ENCODE results near the gene ACRBP.

DNA sequence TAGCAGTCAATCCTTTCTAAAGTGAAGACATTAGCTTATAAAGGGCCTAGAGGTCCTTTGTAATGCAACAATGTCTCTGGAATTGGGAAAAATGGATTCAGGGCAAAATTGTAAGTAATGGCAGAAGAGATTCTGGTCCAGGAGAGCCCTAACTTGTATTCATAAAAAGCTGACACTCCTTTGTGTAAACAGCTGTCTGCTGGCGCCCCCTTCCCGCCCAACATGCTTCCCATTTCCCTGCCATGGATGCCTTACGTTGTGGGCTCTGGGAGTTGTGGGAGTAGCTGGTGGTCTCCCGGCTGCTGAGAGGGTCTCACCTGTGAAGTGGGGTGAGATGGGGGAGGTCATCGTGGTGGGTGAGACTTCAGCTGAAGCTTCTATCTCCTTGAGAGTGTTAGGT lies 2.3 kb downstream of the ACRBP start:
- TF ChIP-seq, protein P1, sequence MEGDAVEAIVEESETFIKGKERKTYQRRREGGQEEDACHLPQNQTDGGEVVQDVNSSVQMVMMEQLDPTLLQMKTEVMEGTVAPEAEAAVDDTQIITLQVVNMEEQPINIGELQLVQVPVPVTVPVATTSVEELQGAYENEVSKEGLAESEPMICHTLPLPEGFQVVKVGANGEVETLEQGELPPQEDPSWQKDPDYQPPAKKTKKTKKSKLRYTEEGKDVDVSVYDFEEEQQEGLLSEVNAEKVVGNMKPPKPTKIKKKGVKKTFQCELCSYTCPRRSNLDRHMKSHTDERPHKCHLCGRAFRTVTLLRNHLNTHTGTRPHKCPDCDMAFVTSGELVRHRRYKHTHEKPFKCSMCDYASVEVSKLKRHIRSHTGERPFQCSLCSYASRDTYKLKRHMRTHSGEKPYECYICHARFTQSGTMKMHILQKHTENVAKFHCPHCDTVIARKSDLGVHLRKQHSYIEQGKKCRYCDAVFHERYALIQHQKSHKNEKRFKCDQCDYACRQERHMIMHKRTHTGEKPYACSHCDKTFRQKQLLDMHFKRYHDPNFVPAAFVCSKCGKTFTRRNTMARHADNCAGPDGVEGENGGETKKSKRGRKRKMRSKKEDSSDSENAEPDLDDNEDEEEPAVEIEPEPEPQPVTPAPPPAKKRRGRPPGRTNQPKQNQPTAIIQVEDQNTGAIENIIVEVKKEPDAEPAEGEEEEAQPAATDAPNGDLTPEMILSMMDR (IDR thresholded peaks at IDR 0.05) = peak in 3 of 6 experiments; percentile 5 to 16 (median 13)
- no peak for TF ChIP-seq POLR2A (IDR thresholded peaks at IDR 0.05)

All from esophagus squamous epithelium (tissue), 4 donors.